Stimulated activated CD4-positive, alpha-beta T cell treated with anti-CD3 and anti-CD28 coated beads, Interleukin-4, amount 100 ng/mL, for 48 hours (primary cell): ENCODE data around the gene GUCD1.

Experiments
- DNase-seq, 2 donors: peaks; one replicate each; pipeline ENCODE4 v3.0.0-alpha.2; 2020; ENCODE audit warnings: low read depth in 2 of 2

The GUCD1 gene

DNA sequence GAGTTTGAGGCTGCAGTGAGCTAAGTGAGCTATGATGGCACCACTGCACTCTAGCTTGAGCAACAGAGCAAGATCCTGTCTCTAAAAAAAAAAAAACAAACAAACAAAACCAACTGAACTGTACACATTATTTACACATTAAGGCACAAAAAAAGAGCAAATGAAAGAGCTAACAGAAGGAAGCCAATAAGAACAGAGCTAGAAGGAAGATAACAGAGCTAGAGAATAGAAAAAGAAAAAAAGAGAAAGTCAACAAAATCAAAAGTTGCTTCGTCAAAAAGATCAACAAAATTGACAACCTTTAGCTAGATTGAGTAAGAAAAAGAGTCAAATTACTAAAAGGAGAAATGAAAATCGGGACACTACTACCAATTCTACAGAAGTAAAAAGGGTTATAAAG, 25.0 kb downstream of the GUCD1 start:
- DNase-seq: no peak

DNA sequence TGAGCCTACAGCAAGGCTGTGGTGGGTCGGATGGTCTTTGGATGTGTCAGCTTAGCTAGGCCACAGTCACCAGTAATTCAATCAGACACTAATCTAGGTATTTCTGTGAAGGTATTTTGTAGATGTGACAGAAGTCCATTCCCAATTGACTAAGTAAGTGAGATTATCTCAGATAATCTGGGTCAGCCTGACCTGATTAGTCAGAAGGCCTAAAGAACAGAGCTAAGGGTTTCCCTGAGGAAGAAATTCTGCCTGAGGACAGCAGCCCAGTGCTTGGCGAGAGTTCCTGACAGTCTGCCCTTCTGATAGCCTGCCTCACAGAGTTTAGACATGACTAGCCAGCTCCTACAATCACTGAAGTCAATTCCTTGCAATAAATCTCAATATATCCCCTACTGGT, 28.7 kb downstream of the GUCD1 start:
- no peak for DNase-seq

DNA sequence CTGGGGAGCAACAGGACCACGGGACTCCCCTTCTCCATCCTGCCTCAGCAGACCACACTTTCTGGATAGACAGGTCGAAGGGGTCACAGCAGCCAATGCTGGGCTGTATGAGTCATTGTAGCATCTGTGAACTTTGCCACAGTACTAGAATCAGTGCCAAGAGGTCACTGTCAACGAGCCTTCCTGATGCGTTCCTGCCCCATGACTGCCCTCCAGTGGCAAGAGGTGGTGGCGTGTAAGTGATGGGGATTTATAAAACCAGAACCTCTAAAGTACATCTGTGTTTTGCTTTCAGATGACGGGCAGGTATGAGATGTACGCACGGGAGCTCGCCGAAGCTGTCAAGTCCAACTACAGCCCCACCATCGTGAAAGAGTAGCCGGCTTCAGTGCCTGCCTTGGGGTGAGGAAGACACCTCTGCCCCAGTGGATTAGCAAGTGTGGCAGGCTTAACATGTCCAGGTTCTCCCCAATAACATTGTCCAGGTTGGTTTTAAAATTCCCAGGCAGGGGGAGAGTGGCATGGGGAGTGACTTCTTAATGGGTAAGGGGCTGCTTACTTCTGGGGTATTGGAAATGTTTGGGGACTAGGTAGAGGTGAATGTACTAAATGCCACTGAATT, 29.4 kb downstream of the GUCD1 start:
- DNase-seq: peak; percentile 69 to 75

DNA sequence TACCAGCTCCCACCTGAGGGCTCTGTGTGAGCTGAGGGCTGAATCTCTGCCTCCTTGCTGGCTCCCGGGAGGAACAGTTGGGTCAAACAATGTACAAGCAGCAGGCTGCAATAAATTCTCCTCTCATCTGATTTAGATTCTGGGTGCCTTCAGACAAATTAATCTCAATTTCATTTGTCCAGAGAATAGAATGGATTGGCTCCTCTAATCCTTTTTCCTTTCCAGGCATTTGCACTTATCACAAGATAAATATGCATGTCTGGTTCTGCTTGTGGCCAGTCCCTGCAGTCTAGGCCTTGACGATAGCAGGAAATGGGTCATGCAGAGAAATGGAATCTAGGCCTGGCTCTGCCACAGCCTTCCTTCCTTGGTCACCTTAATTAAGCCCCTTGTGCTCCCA, 31.1 kb downstream of the GUCD1 start:
- DNase-seq: no peak

DNA sequence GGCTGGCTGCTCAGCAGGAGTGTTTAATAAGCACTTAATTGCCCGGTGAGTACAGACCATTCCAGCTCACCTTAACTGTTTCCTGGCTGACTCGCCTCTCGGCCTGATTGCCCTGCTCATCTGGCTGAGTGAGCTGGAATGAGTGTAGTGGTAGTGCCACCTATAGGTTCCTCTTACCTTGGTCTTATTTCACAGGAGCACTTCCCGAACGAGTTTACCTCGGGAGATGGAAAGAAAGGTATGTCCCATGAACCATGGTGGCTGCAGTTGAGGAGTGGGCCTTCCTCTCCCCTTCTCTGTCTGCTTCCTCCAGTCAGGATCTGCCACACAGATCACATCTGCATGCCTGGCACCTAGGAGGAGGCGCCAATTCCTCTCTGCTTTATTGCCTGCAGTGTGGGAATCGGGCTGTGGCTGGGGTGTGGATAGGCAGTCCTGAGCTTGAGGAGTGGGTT, 33.1 kb downstream of the GUCD1 start:
- DNase-seq: peak; percentile 21 to 29

DNA sequence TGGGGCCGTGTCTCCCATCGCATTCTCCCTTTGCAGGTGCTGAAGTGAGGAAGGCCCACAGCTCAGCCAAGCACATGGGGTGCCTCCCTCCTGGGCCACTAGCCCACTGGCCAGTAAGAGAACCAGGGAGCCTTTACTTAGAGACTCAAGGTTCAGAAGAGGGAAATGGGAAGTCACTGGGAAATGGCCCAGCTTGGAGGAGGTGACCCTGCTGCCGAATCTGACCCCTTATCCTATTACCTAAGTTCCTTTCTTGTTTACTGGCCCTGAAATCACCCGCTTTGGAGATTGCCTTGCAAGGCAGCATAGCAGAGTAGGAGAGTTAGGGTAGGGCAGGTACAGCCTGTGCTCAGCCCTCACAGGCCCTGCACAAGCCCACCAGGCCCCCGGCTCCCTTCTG, 35.4 kb downstream of the GUCD1 start:
- no peak for DNase-seq

DNA sequence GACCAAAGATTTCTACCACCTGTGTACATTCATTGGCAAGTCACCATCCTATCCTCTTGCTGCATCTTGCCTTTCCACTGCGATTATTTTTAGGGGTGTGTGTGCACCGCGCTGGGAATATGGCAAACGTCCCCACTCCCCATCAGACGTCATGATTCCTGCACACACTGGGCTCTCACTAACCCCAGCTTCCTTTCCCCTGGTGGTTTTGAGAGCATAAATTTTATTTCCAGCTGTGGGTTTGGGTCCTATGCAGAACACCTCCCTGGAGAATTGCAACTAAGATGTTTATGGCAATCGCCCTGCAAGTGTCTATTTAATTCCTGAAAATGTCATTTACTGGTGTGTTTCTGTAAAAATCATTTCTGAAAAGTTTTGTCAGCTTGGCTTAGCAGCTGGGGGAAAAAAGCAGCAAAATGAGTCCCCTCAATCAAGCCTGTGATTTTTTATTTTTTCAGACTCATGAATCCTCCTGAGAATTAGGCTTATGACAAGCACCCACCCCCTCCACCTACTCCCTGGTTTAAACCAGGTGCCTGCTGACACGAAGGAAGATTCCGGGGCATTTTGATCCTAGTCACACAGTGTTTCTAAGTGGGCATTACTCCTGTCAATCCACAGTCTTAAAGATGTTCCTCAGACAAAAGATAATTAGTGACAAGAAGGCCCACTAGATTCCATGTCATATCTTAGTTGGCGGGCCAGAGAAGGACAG, 36.0 kb downstream of the GUCD1 start:
- no peak for DNase-seq

DNA sequence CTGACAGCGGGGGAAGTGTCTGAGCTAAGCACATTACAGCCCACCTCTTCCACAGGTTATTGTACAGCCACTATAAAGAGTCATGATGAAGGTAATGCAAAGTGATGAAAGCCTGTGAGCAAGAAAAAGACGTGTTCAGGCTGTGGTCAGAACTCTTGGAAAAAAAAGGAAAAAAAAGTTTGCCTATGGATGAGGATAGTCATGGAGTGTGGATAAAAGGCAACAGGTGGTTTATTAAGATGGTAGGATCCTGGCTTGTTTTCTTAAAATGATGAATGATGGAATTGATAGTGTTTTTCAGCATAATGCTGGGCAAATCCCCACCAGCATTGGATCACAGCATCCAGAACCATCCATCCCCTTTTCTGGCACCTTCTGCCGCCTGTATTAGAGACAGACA, 36.7 kb downstream of the GUCD1 start:
- no peak for DNase-seq

DNA sequence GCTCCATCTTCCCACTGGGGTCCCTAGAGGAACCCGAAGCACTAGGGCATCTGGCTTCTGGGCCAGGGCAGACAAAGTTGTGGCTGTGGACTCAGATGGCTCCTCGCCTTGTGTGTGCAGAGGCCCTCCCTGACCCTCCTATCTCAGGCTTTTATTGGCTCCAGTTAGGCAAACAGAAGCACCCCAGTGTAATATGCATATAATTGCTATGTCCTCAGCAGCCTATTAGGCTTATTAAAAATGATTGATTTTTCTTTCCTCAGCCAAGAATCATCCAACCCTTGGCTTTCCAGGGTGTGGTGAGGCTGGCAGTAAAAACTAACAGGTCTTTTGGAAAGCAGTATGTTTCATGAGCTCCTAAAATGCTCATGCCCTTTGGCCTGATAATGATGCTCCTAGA, 37.5 kb downstream of the GUCD1 start:
- DNase-seq: no peak

DNA sequence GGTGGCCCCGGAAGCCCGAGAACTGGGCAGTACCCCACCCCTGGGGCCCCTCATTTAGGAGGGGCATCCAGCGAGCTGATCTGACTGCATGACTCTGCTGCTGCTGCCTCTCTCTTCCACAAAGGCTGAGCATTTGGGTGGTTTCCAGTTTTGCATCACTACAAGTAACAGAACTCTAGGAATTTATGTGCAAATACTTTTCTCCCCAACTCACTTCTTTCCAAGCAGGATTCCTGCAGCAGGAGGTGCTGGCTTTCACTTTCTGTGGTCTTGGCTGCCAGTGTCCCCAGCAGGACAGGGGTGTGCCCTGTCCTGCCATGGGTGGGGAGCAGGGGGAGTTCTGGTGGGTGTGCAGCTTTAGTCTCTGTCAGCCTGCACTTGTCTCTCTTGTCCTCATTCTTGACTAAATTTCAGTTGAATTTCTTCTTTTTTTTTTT, 38.6 kb downstream of the GUCD1 start:
- no peak for DNase-seq

DNA sequence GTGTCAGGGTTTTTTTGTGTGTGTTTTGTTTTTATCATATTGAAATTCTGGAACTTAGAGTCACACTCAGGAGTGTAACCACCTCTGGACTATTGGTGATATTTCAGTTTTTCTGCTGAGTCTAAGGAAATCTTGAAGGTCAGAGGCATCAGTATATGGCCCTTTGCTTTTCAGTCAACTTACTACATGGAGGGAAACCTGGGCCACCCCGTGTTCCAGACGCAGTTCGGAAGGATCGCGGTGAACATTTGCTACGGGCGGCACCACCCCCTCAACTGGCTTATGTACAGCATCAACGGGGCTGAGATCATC, 40.0 kb downstream of the GUCD1 start:
- DNase-seq: no peak

DNA sequence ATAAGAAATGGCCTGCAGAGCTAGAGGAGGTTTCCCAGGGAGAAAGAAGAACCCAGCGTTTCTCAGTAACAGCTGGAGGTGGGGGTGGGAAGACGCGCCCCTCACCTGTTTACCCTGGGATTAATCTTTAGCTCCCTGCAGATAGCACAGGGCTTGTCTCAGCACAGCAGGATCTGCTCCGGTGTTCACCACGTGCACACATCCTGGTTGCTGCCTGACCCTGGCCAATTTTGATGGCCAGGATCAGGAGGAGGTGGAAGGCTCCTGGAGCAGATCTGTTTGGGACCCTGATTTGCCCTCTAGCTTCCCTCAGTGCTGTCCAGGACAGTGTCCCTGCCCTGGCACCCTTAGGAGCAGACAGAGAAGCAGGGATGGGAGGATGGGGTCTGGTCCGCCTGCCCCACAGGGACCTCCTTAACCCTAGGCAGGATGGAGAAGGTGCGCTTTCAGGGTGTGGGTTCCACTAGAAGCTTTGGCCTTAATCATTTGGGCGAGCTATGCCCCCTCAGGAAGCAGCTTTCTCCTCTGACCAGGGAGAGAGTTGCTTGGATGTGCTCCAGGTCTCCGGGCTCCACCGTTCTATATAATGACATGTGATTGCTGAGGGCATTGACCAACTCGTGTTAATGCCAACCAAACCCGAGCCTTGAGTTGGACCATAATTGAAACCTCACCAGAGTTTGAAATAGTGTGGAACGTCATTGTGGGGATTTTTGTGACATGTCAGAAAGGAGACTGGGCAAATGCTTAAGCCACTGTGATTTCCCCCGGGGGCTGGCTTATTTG, 40.5 kb downstream of the GUCD1 start:
- no peak for DNase-seq

DNA sequence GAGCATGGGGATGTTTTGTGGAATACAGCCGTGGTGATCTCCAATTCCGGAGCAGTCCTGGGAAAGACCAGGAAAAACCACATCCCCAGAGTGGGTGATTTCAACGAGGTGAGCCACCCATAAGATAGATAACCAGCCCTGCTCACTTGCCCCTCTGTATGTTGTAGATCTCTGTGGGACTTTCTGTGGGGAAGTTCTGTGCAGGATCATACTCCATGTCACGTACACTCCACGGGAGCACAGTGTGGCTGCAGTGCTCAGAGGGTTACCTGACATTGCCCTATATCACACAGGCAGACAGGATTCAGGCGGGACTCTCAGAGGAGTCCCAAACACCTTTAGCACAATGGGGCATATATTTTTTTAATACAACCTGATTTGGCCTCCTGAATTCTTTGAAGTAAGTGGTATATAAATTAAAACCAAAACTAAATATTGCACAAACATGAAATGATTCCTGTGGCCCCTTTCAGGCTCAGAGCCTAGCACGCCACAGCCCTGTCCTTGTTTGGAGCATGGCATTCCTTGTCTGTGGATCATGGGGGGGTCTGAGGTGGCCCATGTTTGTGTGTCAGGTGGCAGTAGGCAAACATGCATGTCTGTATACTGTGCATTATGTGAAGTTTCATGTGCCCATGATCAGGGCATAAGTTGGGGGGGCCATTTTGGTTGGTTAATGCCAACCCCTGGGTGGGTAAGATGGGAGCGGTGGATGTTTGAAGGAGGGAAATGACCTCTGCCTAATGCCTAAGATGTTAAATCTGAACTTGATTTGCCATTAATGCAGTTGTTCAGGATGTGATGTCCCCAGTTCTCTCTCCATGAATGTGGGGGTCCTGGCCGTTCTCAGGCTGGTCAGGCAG, 41.3 kb downstream of the GUCD1 start:
- DNase-seq: no peak

DNA sequence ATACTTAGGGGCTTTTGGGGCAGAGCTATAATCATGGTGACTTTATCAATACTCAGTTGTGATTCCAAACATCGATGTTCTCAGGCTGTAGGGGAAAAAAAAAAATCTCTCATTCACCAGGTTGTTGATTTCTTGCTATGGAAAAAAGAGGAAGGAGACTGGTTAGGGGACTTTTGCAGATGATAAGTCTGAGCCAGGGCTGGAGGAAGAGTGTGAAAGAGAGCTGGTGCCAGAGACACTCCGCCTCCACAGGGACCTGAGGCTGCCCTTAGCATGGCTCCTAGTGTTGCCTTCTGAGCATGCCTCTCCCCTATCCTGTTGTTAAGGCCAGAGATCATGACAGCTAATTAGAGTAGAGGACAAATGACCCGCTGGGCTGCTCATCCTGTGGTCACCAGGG, 42.9 kb downstream of the GUCD1 start:
- no peak for DNase-seq

DNA sequence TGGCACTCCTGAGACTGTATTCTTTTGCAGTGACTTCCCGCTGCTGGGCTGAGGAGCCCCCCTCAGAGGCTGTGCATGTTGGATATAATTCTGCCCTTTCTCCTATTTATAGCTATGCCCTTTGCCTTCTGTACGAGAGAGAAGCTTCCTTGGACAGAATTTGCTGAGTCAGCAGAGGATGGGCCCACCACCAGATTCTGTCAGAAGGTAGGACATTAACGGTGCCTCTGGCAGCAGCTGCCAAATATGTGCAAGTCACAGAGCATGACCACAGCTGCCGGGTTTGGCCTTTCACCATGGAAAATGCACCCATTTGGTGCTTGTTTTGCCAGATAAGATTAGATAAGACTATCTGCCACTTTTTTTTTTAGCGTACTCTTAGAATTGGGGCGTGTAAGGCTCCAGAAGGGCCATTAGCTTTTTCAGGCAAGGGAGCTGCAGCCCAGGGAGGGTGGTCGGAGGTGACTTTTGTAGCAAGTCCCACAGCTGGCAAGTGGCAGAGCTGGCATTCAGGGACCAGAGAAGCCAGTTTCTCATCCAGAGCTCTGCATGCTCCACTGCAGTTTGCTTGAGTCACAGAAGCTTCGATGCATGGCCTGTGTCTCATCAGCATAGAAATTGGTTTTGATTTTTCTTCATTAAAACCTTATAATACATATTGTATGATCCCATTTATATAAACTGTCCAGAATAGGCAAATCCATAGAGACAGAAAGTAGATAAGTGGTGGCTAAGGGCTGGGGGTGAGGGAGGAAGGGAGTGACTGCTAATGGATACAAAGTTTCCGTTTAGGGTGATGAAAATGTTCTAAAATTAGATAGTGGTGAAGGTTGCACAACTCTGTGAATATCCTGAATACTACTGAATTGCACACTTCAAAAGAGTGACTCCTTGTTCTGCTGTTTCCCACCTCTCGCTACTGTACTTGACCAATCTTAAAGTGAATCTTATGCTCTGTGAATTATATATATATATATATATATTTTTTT, 44.0 kb downstream of the GUCD1 start:
- DNase-seq: no peak

DNA sequence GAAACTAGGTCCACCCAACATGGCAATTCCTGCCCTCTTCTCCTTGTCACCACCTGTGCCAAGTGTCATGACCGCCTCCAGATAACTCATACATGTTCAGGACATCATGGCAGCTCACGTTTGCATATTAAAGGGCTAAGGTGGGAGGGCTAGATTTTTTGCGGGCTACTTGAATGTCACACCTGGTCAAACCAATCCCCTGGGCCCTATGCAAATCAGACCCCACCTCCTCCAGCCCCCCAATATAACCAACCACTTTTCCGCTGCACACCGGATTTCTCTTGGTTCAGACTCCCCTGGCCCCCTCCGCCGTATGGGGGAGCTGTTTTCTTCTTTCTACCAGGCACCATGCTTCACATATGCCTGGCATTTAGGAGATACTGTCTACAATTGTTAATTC, 47.2 kb downstream of the GUCD1 start:
- DNase-seq: no peak

DNA sequence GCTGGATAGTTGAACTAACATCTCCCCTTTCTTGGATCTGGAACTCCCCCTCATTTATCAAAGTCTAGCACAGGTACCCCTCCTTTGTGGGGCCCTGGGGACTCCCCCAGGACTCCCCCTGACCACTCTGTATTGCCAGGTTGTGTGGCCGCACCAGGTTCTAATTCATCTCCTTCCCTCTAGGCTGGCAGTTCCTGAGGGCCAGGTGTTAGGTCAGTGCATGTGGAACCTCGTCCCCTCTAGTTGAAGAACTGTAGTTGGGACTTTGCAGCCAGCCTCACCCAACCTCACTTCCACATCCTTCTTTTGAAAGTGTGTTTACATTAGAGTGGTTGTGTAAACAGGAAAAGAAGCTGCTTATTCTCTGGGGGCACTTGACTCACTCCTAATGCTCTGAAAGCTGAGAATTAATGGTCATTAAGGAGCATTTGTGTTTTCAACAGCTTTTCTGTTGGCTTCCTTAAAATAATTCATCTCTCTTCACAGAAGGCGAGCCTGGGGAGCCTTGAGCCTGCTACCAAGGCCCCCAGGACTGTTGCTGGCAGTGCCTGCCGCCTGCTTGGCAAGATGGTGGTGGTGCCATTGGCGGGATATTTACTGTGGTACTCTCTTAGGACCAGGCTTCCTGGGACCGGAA, 48.0 kb downstream of the GUCD1 start:
- no peak for DNase-seq

DNA sequence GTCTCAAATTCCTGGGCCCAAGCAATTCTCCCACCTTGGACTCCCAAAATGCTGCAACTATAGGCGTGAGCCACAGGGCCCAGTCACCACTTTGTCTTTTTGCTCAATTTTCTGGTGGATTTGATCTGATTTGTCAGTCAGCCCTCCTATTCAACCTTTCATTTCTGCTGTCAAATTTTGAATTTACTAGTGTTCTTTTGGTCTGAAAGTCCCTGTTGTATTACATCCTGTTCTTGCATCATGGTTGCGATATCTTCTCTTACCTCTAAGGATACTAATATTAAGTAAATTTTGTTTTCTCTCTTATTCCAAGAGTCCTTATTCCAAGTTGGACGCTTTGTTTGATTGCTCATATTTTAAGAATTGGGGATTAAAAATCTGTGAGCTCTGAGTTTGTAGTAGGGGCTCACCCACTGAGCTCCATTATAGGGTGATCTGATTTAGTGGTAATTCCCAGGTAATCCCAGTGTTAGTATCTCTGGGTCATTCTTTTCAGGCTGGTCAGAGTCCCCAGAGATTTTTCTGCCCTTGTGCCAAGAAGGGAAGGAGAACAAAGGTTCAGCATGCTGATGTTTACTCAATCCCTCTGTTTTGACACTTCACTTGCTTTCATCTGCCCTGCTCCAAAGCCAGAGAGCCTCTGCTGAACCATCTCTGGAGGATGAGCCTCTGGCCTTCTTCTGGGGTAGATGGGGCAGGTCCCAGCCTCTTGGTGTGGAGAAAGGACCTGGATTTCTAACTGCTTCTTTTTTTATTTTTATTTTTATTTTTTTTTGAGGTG, 49.8 kb downstream of the GUCD1 start:
- DNase-seq: no peak

DNA sequence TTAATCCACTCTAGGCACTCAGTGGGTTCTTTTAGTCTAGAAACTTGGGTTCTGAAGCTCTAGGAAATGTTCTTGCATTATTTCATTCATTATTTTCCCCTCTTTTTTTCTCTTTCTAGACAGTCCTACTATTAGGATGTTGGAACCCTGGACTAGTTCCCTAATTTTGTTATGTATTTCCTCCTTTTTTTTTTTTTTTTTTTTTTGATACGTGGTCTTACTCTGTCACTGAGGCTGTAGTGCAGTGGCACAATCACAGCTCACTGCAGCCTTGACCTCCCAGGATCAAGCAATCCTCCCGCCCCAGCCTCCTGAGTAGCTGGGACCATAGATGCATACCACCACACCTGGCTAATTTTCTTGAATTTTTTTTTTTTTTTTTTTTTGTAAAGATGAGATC, 50.4 kb downstream of the GUCD1 start:
- DNase-seq: no peak
